GM12865 (cell line): ENCODE data around the gene LARGE1.

Experiments
- DNase-seq: peaks from one replicate; pipeline ENCODE4 v3.0.0; 2010; ENCODE audit warnings: low read depth
- H3K4me3 ChIP-seq: 2 replicates; pipeline ENCODE4 v1.5.1; 2011; ENCODE audit warnings: mild to moderate bottlenecking, low read depth, low read length, control low read depth
- CTCF ChIP-seq: IDR thresholded peaks from 2 replicates; pipeline ENCODE4 v1.5.1; 2011; ENCODE audit warnings: low read length, control low read depth, low read depth, inconsistent platforms; ENCODE audit not compliant: insufficient read depth; ENCODE audit errors: missing control alignments

The LARGE1 gene

GRCh38 chr22:33940741-33941140 is 20.5 kb upstream of the LARGE1 start:
- DNase-seq, result no peak
- no peak overlapping the region for H3K4me3 ChIP-seq
- no peak for TF ChIP-seq CTCF

- H3K4me3 ChIP-seq, result no peak overlapping the region
- peak; percentile 22 for DNase-seq
- no peak for TF ChIP-seq CTCF
Measured at GRCh38 chr22:33932997-33933396, 12.7 kb upstream of the LARGE1 start.

GRCh38 chr22:33931406-33931805 is 11.1 kb upstream of the LARGE1 start:
- H3K4me3 ChIP-seq, result no peak overlapping the region
- no peak for DNase-seq
- TF ChIP-seq CTCF, result no peak

- no peak for TF ChIP-seq CTCF
- DNase-seq, result no peak
- no peak overlapping the region for H3K4me3 ChIP-seq
Measured at GRCh38 chr22:33927752-33928151, 7.5 kb upstream of the LARGE1 start.

GRCh38 chr22:33925194-33925593 is 4.9 kb upstream of the LARGE1 start:
- DNase-seq, result no peak

GRCh38 chr22:33923660-33924246 is 3.5 kb upstream of the LARGE1 start:
- H3K4me3 ChIP-seq, result no peak overlapping the region
- TF ChIP-seq CTCF, result peak; percentile 66
- DNase-seq, result peak; percentile 87

More at GRCh38 chr22:33925194-33925593, 4.9 kb upstream of the LARGE1 start:
- no peak overlapping the region for H3K4me3 ChIP-seq
- no peak for TF ChIP-seq CTCF

- H3K4me3 ChIP-seq, result peak overlapping the region; percentile 85
- DNase-seq, result no peak
- TF ChIP-seq CTCF, result no peak
Measured at GRCh38 chr22:33923033-33923432, 2.8 kb upstream of the LARGE1 start.
